Left colon (tissue), 2 donors: ENCODE data around the gene ZBTB7C. TPM values are rescaled to one million over a fixed set of nuclear protein-coding genes. Genes with fewer than 3 reads are reported as not detected.
A peak's percentile ranks its signal among the peaks of the same experiment; 100 is the strongest.

Source experiments
- ATAC-seq: fragments of 200-7000 bp; cut with Tn5 transposase; one replicate; pipeline ENCODE4 v1.9.1; 2020; ENCODE audit warnings: mild to moderate bottlenecking, moderate library complexity
- DNase-seq, 2 donors: peaks; one replicate each; pipeline ENCODE4 v3.0.0-alpha.2; 2020
- intact Hi-C, 2 donors: fragments of 100-400 bp; cut with DNase I in 1 of 2; cut with micrococcal nuclease in 1 of 2; formaldehyde crosslinking; loops; one replicate each; pipeline versions ENCODE4 v1.11.2 to v1.14.0; 2022; cut with DNase I, micrococcal nuclease
- total RNA-seq, 2 donors: library from RNA; stranded (reverse); fragmentation: NEBNext Ultra II Directional; extraction: Animal tissue kit (Norgen Biotek cat#: 25700); gene quantifications; one replicate each; pipeline ENCODE4 v1.2.1, GENCODE V29; 2021
- donor health status: DM: no; HTN: no; CAD: no.
- donor health status: DM: yes; HTN: yes; CAD: no.

ZBTB7C gene
- total RNA-seq, 2 donors from 2014 or later = 52.1 to 53.4 TPM

DNA sequence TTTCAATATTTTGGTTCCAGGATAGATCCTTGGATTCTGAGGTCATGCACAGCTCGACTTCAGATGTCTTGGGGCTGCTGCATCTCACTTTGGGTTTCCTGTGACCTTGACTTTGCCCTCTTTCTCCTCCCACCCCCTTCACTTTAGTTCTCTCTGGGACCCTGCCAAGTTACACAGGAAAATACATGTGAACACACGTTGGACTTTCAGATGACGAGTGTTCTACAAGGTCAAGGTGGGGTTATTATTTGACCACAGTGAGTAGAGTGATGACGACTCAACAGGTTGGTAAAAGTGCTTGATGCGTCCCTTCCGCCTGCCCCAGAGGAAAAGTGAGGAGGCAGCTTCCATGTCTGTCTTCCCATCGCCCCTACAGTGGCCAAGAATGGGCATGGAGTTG lies 356.3 kb downstream of the ZBTB7C start:
- no peak for DNase-seq
- no peak for ATAC-seq
- intact Hi-C loops = no loop called here

DNA sequence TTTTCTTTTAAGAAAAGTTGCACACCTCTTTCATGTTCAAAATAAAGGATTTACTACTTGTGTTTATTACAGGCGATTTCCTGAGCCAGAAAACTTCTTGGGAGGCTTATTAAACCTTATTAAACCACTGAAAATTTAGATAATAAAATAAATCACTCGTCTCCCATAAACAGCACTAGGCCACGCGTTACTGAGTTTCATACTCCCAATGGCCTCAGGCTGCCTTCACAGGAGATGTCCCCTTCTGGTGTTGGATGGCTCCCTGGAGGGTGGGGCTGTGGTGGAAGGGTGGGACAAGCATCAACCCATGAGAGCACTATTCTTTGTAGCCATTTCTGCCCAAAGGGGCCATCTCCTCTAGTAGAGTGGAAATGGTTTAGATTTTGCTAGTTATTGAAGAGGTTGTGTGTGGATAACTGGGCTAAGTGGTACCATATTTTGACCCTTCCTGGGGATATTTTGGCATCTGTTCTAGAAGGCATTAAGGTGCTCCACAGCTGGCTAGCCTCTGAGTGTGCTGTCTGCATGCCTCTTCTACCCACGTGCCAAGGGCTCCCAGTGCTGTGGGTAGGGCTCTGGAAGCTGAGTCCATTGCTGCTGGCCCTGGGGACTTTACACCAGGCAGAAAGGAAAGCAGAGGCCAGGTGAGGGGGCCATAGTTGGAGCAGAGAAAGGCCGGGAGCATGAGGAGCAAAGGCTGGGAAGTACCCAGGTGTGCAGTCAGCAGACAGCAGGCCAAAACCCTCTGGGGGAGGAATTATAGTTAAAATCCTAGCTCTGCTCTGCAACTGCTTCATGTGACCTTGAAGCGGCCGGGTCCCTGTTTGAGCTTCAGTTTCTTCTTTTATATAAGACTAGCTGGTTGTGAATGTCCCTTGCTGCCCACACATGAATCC lies 357.0 kb downstream of the ZBTB7C start:
- DNase-seq = no peak
- intact Hi-C loops = no loop called here
- no peak for ATAC-seq

DNA sequence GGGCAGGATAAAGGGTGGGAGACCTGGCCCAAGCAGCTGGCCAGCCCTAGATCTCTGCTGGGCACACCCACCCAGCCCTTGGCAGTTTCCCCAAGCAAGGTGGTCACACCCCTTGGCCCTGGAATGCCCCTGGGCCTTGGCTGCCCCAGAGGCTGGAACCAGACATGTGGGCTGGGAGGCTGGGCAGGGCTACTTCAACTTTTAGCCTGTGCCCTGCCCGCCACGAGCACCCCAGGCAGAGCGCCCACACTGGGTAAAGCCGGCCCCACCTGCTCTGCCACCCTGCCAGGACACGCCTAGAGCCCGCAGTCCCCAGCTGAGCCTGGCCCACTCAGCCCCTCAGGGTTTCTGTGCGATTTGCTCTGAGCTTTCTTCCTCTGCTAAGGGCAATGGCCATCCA lies 359.0 kb downstream of the ZBTB7C start:
- DNase-seq = peak; percentile 31 to 59
- intact Hi-C loops = no loop called here
- peak; percentile 52 for ATAC-seq

GRCh38 chr18:48049757-48050156 lies 359.4 kb downstream of the ZBTB7C start:
- ATAC-seq (peak; percentile 28), DNase-seq (peak in 1 of 2 donors; percentile 45)
- intact Hi-C loops = loop anchor here in 1 of 2 donors (10.0 kb wide), 1 partner anchor 305 kb away; no protein-coding TSS in a partner anchor

DNA sequence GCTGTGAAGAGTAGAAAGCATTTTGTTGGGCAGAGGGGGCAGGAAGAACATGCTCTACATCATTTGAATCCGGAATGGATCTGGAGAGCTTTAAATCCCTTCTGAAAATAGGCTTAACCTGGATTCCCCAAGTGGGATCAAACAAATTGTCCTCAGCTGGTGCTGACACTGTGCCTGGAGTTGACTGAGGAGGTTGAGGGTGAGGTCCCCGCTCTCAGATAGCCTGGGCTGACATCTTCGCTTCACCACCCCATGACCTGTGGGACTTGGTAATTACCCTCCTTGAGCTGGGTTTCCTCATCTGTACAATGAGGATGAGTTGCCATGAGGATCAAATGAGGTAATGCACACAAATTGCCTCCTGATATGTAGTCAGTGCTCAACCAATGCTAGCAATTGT lies 360.9 kb downstream of the ZBTB7C start:
- DNase-seq = no peak
- intact Hi-C loops = loop anchor here in 1 of 2 donors (10.0 kb wide), 1 partner anchor 307 kb away; no protein-coding TSS in a partner anchor
- no peak for ATAC-seq

DNA sequence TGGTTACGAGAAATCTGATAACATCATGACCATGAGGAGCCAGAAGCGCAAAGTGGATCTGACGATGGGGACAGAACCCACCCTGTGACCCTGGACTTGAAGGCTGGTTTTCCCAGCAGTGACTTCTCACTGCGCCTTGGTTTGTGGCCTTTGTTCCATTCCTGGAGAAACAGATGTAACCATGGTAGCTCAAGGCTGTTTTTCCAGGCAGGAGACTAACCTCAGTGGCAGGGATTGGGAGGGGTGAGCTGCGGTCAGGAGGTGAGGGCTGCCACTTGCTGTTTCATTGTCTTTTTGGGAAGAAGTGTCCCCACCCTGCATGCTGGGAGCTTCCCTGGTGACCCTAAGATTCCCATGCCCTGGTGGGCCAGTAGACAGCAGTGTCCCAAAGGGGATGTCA lies 362.3 kb downstream of the ZBTB7C start:
- DNase-seq (no peak), ATAC-seq (no peak)
- intact Hi-C loops = loop anchor here in 1 of 2 donors (10.0 kb wide), 1 partner anchor 308 kb away; no protein-coding TSS in a partner anchor

GRCh38 chr18:48045744-48046143 lies 363.4 kb downstream of the ZBTB7C start:
- ATAC-seq (no peak), DNase-seq (no peak)
- intact Hi-C loops = loop anchor here in 1 of 2 donors (10.0 kb wide), 1 partner anchor 309 kb away; no protein-coding TSS in a partner anchor

DNA sequence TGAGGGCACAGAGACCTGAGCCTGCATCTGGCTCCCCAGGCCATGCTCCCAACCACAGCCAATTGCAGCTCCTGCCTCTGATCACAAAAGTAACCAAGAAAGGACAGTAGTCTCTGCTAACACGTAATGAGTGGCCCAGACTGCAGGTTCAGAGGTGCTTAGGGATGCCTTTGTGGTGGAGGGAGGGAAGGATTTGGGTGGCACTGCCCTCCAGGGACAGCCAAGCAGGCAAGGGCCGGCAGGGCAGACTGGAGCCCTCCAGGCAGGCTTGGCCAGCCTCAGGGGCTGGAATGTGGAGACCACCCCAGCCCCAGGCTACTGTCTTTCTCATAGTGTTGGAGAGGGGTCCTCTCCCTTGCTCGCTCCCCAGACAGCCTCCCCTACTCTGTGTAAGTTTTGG lies 364.2 kb downstream of the ZBTB7C start:
- intact Hi-C loops = loop anchor here in 1 of 2 donors (10.0 kb wide), 1 partner anchor 310 kb away; no protein-coding TSS in a partner anchor
- DNase-seq (no peak), ATAC-seq (no peak)

DNA sequence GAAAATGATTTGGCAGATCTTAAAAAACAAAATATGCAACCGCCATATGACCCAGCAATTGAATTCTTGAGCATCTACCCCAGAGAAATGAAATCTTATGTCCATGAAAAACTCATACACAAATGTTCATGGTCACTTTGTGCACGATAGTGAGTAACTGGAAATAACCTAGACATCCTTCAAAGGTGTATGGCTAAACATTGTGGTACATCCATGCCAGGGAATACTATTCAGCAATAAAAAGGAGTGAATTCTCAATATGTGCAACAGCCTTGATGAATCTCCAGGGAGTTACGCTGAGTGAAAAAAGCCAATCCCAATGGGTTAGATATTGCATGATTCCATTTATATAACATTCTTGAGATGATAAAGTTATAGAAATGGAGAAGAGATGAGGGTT lies 366.0 kb downstream of the ZBTB7C start:
- ATAC-seq = no peak

GRCh38 chr18:48042431-48042830 lies 366.8 kb downstream of the ZBTB7C start:
- no peak for DNase-seq
- intact Hi-C loops = loop anchor here in 1 of 2 donors (10.0 kb wide), 1 partner anchor 312 kb away; no protein-coding TSS in a partner anchor
- ATAC-seq = no peak

More for the DNA sequence above, 366.0 kb downstream of the ZBTB7C start:
- intact Hi-C loops = loop anchor here in 1 of 2 donors (10.0 kb wide), 1 partner anchor 312 kb away; no protein-coding TSS in a partner anchor
- no peak for DNase-seq

GRCh38 chr18:48040457-48041110 lies 368.6 kb downstream of the ZBTB7C start:
- no peak for ATAC-seq
- DNase-seq = no peak
- intact Hi-C loops = loop anchor here in 1 of 2 donors (10.0 kb wide), 1 partner anchor 314 kb away; no protein-coding TSS in a partner anchor

DNA sequence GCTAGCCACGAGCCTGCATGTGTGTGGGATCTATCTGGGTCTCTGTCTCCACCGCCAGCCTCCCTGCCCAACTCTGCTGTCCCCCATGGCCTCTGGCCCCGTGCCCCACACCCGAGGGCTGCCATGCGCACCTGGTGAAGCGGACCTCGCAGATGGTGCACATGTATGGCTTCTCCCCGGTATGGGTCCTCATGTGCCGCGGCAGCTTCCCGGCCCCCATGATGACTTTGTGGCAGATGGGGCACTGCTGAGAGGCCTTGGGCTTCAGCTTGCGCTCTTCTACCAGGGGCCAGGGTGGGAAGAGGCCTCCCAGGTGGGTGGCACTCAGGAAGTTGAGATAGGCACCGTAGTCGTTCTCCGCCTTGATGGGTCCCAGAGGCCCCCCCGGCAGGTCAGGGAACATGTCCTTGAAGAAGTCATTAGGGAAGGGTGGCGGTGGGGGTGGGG lies 369.4 kb downstream of the ZBTB7C start:
- intact Hi-C loops = loop anchor here in 1 of 2 donors (10.0 kb wide), 1 partner anchor 315 kb away; no protein-coding TSS in a partner anchor
- DNase-seq = no peak
- no peak for ATAC-seq

DNA sequence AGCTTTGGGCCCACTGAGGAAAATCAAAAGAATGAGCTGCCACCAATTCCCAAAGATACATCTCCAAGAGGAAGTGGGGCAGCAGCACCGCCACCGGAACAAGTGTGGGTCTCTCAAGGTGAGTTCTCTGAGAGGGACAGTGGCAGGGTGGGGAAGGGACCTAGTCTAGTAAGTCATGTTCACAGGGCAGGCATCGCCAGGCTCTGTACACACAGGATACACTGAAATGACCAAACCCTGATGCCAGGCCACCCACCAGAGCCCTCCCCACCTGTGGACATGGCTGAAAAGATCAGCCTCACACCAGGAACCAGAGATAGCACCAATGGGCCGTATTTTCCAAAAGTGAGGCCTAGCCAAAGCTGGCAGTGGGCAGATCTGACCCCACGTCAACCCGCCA lies 370.5 kb downstream of the ZBTB7C start:
- intact Hi-C loops = no loop called here

DNA sequence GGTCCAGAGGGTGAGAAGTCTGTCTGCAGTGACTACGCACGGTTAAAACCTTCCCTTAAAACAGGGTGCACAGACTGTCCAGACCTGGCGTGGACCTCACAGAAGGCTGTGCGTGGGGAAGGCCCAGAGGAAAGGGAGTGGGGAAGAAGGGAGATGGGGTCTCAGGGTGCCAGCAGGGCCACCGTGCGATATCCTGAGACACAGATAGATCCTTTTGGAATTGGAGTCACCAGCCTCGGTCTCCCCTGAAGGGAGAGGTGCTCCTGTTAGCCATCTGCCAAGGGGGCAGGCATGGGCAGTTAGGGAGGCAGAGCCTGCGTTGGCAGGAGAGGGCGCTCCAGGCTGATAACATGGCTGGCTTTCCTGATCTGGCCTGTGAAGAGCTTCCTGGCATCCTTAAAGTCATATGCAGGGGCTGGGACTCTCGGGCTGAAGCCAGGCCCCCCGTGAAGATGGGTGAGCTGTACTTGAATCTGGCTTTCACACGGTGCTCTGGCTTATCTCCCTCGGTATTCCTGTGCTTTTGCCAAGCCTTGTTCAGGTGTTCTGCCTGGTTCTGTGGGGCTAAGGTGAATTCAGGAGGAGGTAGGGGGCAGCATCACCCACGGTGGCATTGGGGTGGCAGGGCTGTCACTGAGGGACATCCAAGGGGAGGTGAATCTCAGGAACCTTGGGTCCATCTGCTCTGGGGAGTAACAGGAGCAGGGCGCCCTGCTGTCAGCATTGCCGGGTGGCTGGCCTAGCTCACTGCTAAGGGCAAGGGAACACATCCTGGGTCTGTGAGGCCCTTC lies 371.5 kb downstream of the ZBTB7C start:
- ATAC-seq (peak; percentile 62), DNase-seq (peak; percentile 10 to 25)
- intact Hi-C loops = no loop called here

More for the DNA sequence above, 370.5 kb downstream of the ZBTB7C start:
- DNase-seq (peak in 1 of 2 donors; percentile 10), ATAC-seq (no peak)

DNA sequence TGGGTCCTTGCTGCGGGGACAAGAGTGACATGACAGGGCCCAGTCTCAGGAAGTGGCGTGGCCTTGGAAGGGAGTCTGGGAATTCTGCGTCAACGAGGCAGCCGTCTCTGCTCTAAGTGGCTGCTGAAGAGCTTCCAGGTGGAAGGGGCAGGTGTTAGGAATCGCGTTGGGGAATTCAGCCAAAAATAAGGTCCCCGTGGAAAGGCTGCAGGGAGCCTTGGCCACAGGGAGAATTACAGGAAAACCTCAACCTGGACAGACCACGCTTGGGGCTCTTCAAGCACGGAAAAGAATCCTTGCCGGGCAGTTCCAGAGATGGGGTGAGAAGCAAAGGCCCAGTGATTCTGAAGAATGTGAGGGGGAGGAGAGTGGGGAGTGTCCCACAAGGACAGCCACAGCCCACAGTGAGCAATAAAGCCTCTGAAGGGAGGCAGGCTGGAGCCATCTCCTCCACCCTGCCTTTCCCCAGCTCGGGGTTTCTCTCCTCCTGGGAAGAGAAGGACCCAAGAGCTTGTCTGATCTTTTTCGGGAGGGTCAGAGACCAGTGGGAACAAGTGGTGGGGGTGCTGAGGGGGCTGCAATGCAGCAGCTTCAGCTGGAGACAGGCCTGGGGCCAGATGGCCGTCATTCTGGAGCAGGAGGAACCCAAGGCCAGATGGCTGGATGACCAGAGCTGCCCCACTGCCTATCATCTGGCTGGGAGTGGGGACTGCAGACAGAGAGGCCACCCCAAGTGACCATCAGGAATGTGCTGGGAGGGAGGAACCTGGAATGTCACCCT lies 372.4 kb downstream of the ZBTB7C start:
- intact Hi-C loops = no loop called here
- ATAC-seq (peak; percentile 31), DNase-seq (peak; percentile 2 to 18)

DNA sequence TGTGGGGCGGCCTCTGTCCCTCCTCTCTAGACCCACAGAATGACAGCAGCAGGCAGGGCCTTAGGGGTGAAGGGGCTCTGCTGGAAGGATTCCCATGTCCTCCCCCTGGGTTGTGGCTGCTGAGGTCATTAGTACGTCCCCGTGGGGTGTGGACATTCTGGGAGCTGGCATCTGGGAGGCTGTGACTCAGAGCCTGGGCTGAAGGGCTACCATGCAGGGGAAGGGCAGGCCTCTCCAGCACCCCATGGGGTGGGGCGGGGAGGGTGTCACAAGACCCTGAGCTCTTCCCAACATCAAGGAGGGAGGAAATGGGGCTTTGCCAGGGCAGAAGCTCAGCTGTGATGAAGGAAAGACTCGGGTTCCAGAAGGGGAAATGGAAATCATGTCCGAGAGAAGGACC lies 373.0 kb downstream of the ZBTB7C start:
- DNase-seq = peak; percentile 3 to 17
- no peak for ATAC-seq
- intact Hi-C loops = no loop called here

DNA sequence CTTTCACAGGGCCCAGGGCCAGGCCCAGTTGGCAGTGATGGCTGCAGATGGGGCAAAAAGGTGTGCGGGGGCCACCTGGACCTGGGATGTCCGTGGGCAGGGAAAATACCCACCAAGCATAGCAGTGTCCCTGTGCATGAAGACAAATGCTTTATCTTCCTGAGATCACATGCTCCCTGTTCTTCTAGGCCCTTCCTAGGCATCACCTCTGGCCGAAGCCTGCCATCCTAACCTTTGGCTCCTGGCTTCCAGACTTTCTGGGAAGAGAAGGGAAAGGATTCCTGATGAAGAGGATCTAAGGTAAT lies 373.7 kb downstream of the ZBTB7C start:
- ATAC-seq (no peak), DNase-seq (peak; percentile 1 to 15)
- intact Hi-C loops = no loop called here
